ENCODE data around the gene PRKN. TPM values are rescaled to one million over a fixed set of nuclear protein-coding genes. Genes with fewer than 3 reads are reported as not detected.

PRKN gene
- polyA plus RNA-seq, 1 donor from 2014 or later: 1.2 TPM

GRCh38 chr6:162178266-162178665 is 549.3 kb downstream of the PRKN start:
- no peak overlapping the region for H3K27ac ChIP-seq (ENCODE audit: low read length)
- no peak for TF ChIP-seq MXI1 (conservative IDR thresholded peaks at IDR 0.05; ENCODE audit: poor library complexity, severe bottlenecking)
- TF ChIP-seq, protein P1, sequence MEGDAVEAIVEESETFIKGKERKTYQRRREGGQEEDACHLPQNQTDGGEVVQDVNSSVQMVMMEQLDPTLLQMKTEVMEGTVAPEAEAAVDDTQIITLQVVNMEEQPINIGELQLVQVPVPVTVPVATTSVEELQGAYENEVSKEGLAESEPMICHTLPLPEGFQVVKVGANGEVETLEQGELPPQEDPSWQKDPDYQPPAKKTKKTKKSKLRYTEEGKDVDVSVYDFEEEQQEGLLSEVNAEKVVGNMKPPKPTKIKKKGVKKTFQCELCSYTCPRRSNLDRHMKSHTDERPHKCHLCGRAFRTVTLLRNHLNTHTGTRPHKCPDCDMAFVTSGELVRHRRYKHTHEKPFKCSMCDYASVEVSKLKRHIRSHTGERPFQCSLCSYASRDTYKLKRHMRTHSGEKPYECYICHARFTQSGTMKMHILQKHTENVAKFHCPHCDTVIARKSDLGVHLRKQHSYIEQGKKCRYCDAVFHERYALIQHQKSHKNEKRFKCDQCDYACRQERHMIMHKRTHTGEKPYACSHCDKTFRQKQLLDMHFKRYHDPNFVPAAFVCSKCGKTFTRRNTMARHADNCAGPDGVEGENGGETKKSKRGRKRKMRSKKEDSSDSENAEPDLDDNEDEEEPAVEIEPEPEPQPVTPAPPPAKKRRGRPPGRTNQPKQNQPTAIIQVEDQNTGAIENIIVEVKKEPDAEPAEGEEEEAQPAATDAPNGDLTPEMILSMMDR (IDR thresholded peaks at IDR 0.05; ENCODE audit: poor library complexity, severe bottlenecking): no peak

GRCh38 chr6:162177746-162178145 is 549.8 kb downstream of the PRKN start:
- no peak overlapping the region for H3K4me2 ChIP-seq (ENCODE audit: low read length)
- TF ChIP-seq TAF1 (IDR thresholded peaks at IDR 0.05; ENCODE audit: low read depth): no peak
- TF ChIP-seq EZH2 (IDR thresholded peaks at IDR 0.05; ENCODE audit: borderline replicate concordance, insufficient read depth, low read length, poor library complexity, severe bottlenecking): no peak
- TF ChIP-seq, protein P1 (IDR thresholded peaks at IDR 0.05; ENCODE audit: poor library complexity, severe bottlenecking): peak; percentile 62
- TF ChIP-seq SMC3 (conservative IDR thresholded peaks at IDR 0.05; ENCODE audit: poor library complexity): peak; percentile 70
- TF ChIP-seq, protein P2, sequence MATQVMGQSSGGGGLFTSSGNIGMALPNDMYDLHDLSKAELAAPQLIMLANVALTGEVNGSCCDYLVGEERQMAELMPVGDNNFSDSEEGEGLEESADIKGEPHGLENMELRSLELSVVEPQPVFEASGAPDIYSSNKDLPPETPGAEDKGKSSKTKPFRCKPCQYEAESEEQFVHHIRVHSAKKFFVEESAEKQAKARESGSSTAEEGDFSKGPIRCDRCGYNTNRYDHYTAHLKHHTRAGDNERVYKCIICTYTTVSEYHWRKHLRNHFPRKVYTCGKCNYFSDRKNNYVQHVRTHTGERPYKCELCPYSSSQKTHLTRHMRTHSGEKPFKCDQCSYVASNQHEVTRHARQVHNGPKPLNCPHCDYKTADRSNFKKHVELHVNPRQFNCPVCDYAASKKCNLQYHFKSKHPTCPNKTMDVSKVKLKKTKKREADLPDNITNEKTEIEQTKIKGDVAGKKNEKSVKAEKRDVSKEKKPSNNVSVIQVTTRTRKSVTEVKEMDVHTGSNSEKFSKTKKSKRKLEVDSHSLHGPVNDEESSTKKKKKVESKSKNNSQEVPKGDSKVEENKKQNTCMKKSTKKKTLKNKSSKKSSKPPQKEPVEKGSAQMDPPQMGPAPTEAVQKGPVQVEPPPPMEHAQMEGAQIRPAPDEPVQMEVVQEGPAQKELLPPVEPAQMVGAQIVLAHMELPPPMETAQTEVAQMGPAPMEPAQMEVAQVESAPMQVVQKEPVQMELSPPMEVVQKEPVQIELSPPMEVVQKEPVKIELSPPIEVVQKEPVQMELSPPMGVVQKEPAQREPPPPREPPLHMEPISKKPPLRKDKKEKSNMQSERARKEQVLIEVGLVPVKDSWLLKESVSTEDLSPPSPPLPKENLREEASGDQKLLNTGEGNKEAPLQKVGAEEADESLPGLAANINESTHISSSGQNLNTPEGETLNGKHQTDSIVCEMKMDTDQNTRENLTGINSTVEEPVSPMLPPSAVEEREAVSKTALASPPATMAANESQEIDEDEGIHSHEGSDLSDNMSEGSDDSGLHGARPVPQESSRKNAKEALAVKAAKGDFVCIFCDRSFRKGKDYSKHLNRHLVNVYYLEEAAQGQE (IDR thresholded peaks at IDR 0.05; ENCODE audit: borderline replicate concordance): no peak
- TF ChIP-seq RAD21 (conservative IDR thresholded peaks at IDR 0.05): peak; percentile 68
- H2AFZ ChIP-seq (ENCODE audit: low read depth, low read length): no peak overlapping the region
- H3K27me3 ChIP-seq (ENCODE audit: insufficient read depth, low read depth, low read length): no peaks in the 10 kb centered on the region
- no peaks in the 10 kb centered on the region for H3K79me2 ChIP-seq (replicated peaks; ENCODE audit: insufficient read depth, low read length)
- H3K9me3 ChIP-seq (ENCODE audit: low read length): no peaks in the 10 kb centered on the region
- no peaks in the 10 kb centered on the region for H3K9me2 ChIP-seq (ENCODE audit: insufficient read depth, low read length)
- H4K20me1 ChIP-seq (ENCODE audit: insufficient read depth): no peaks in the 10 kb centered on the region
- no peaks in the 10 kb centered on the region for H3K36me3 ChIP-seq (ENCODE audit: insufficient read depth, low read length)
- H3K4me3 ChIP-seq (ENCODE audit: low read length): no peak overlapping the region
- H3F3A ChIP-seq (ENCODE audit: insufficient read depth, low read length, poor library complexity, severe bottlenecking): no peaks in the 10 kb centered on the region
- no peak overlapping the region for H3K27ac ChIP-seq (ENCODE audit: low read length)
- no peak overlapping the region for H3K9ac ChIP-seq (ENCODE audit: low read length)

More at GRCh38 chr6:162178266-162178665, 549.3 kb downstream of the PRKN start:
- H3K36me3 ChIP-seq (ENCODE audit: insufficient read depth, low read length): no peaks in the 10 kb centered on the region
- no peak overlapping the region for H2AFZ ChIP-seq (ENCODE audit: low read depth, low read length)
- no peak overlapping the region for H3K9ac ChIP-seq (ENCODE audit: low read length)
- no peaks in the 10 kb centered on the region for H3K9me2 ChIP-seq (ENCODE audit: insufficient read depth, low read length)
- no peaks in the 10 kb centered on the region for H3K27me3 ChIP-seq (ENCODE audit: insufficient read depth, low read depth, low read length)
- no peaks in the 10 kb centered on the region for H3F3A ChIP-seq (ENCODE audit: insufficient read depth, low read length, poor library complexity, severe bottlenecking)
- no peaks in the 10 kb centered on the region for H3K9me3 ChIP-seq (ENCODE audit: low read length)
- no peak overlapping the region for H3K4me3 ChIP-seq (ENCODE audit: low read length)
- no peak overlapping the region for H3K4me2 ChIP-seq (ENCODE audit: low read length)
- H3K79me2 ChIP-seq (replicated peaks; ENCODE audit: insufficient read depth, low read length): no peaks in the 10 kb centered on the region
- no peaks in the 10 kb centered on the region for H4K20me1 ChIP-seq (ENCODE audit: insufficient read depth)

Data from neural cell (in vitro differentiated cells).